Panc1 (cell line): ENCODE data around the gene LIMA1. TPM values are rescaled to one million over a fixed set of nuclear protein-coding genes. Genes with fewer than 3 reads are reported as not detected.

Source experiments
- ATAC-seq: fragments of 200-7000 bp; cut with Tn5 transposase; 2 replicates; pipeline ENCODE4 v1.9.1; 2020; ENCODE audit warnings: mild to moderate bottlenecking, moderate library complexity
- BruUV-seq: library from RNA; stranded (reverse); fragments of 400-500 nt; replicated peaks from 2 replicates; lab custom pipeline; 2021; lab: Mats Ljungman, UMichigan
- CTCF ChIA-PET: fragments of 300-600 bp; sonication (Branson Sonifier 250); formaldehyde crosslinking; loops from one replicate; lab custom pipeline; 2022; ENCODE audit warnings: antibody characterized with exemption; lab: Charles Lee
- POLR2A ChIA-PET: fragments of 300-600 bp; sonication (Branson Sonifier 250); formaldehyde crosslinking; loops from one replicate; lab custom pipeline; 2022; ENCODE audit warnings: antibody characterized with exemption; lab: Charles Lee
- DNase-seq: peaks from one replicate; pipeline ENCODE4 v3.0.0-alpha.2; 2010; ENCODE audit warnings: low read depth, low spot score
- H3K27ac ChIP-seq: 2 replicates; pipeline ENCODE4 v1.5.1; 2011; ENCODE audit warnings: mild to moderate bottlenecking, low read length, inconsistent platforms
- H3K27me3 ChIP-seq: fragments of 200-500 bp; sonication (Bioruptor generic); 2 replicates; pipeline ENCODE4 v1.6.0; 2014; ENCODE audit warnings: low read length, inconsistent platforms; ENCODE audit not compliant: control insufficient read depth, insufficient read depth
- H3K36me3 ChIP-seq: fragments of 200-500 bp; sonication (Bioruptor generic); 2 replicates; pipeline ENCODE4 v1.5.1; 2014; ENCODE audit warnings: inconsistent platforms, mild to moderate bottlenecking, low read length, moderate library complexity; ENCODE audit not compliant: control insufficient read depth, insufficient read depth
- H3K4me1 ChIP-seq: 2 replicates; pipeline ENCODE4 v1.5.1; 2011; ENCODE audit warnings: inconsistent platforms, mild to moderate bottlenecking, low read length, moderate library complexity; ENCODE audit not compliant: control insufficient read depth, insufficient read depth
- H3K4me3 ChIP-seq, 2 experiments: 2 replicates each; pipeline ENCODE4 v1.5.1; 2011 to 2012; ENCODE audit warnings: low read depth in 2 of 2, low read length in 2 of 2, mild to moderate bottlenecking in 2 of 2, inconsistent platforms in 1 of 2, moderate library complexity in 1 of 2
- H3K9me3 ChIP-seq: fragments of 200-500 bp; sonication (Bioruptor generic); 2 replicates; pipeline ENCODE4 v1.5.1; 2014; ENCODE audit warnings: low read depth, mild to moderate bottlenecking, inconsistent platforms, low read length, moderate library complexity; ENCODE audit not compliant: control insufficient read depth, insufficient read depth
- POLR2AphosphoS5 ChIP-seq: IDR thresholded peaks from 2 replicates; pipeline ENCODE4 v1.6.1; 2012; ENCODE audit warnings: mild to moderate bottlenecking, low read depth, low read length, moderate library complexity
- SIN3A ChIP-seq: IDR thresholded peaks from 2 replicates; pipeline ENCODE4 v1.6.1; 2012; ENCODE audit warnings: low read depth, mild to moderate bottlenecking, low read length, moderate library complexity, borderline replicate concordance; ENCODE audit not compliant: insufficient read depth
- TCF7L2 ChIP-seq: IDR thresholded peaks from 2 replicates; pipeline ENCODE4 v1.6.1; 2011; ENCODE audit warnings: mild to moderate bottlenecking, low read depth, low read length, inconsistent platforms
- in situ Hi-C: cut with HindIII; loops from 2 replicates; pipeline ENCODE4 v1.10.0; 2016; ENCODE audit warnings: low sequenced_read_pairs, low pct_unique_long_range_greater_than_20kb
- intact Hi-C: fragments of 100-400 bp; cut with micrococcal nuclease; formaldehyde crosslinking; loops from one replicate; pipeline ENCODE4 v1.10.0; 2022; ENCODE audit not compliant: unreplicated experiment
- total RNA-seq: library from RNA; stranded (reverse); gene quantifications from one replicate; pipeline ENCODE4 v1.2.1, GENCODE V29; 2021; ENCODE audit not compliant: unreplicated experiment
- TF ChIP-seq, protein P1 (sequence below), 2 experiments: IDR thresholded peaks; 2 replicates each; pipeline ENCODE4 v1.6.1; 2011 to 2012; ENCODE audit warnings: low read depth in 2 of 2, control low read depth in 1 of 2, low read length in 1 of 2, mild to moderate bottlenecking in 1 of 2, moderate library complexity in 1 of 2; ENCODE audit not compliant: insufficient read depth in 1 of 2
- TF ChIP-seq, protein P2 (sequence below): fragments of 450-650 bp; IDR thresholded peaks from 2 replicates; pipeline ENCODE4 v1.5.1; 2017; ENCODE audit warnings: mild to moderate bottlenecking

LIMA1 gene
- total RNA-seq, 1 experiment from 2014 or later: 155 TPM

DNA sequence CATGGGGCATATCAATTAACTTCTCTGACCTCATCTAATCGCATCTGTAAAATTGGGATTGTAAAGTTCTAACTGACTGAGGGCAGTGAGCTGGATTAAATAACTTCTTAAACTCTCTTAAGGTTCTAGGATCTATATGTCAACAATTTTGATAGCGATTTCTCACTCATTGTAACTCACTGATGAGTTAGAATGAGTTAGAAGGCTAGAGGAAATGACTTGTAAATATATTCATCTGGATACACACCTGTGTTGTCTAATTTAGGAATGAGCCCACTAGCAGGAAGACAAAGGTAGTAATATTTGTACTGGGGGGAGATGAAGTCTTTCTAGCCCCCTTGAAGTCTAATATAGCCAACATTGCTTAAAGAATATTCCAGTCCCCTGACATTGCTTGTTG, 69.9 kb downstream of the LIMA1 start:
- no peaks in the 10 kb centered on the region for H3K9me3 ChIP-seq
- ATAC-seq (no peak), DNase-seq (no peak)
- no peaks in the 10 kb centered on the region for H3K27me3 ChIP-seq
- peak overlapping the region; percentile 58 for H3K27ac ChIP-seq
- CTCF ChIA-PET: interaction anchor here (0.6 kb wide), 1 partner anchor 78 kb away, joined by 3 read pairs; no protein-coding TSS in a partner anchor
- in situ Hi-C loops: no loop called here
- no peak for TF ChIP-seq TCF7L2
- TF ChIP-seq POLR2AphosphoS5: no peak
- peaks cover 43% of the 10 kb centered on the region for H3K4me1 ChIP-seq
- H3K36me3 ChIP-seq: no peaks in the 10 kb centered on the region
- POLR2A ChIA-PET: no interaction called here
- BruUV-seq: no TSS peak
- H3K4me3 ChIP-seq: no peak overlapping the region
- intact Hi-C loops: no loop called here

DNA sequence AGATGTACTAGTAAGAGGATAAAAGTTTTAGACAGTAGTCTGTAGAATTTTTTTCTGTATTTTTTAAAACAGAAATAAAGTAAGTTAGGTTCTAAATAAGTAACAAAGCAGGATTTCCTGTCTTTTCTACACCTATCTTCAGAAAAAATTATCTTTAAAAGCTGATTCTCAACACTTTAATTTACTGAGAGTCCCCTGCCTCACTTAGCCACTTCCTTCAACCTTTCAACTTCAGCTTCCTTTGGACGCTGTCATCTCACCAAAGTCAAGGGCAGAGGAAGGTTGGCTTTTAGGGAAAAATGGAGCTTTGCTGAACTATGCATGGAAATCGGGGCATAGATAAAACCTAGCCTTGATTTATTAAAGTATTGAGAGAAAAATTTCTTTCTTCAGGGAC, 71.3 kb downstream of the LIMA1 start:
- intact Hi-C loops (no loop called here), in situ Hi-C loops (no loop called here)
- no peaks in the 10 kb centered on the region for H3K9me3 ChIP-seq
- ATAC-seq (no peak), DNase-seq (no peak)
- peaks cover 36% of the 10 kb centered on the region for H3K4me1 ChIP-seq
- no peaks in the 10 kb centered on the region for H3K27me3 ChIP-seq
- H3K4me3 ChIP-seq: no peak overlapping the region
- ChIA-PET CTCF (no interaction called here), POLR2A (no interaction called here)
- no peaks in the 10 kb centered on the region for H3K36me3 ChIP-seq
- no TSS peak for BruUV-seq
- TF ChIP-seq SIN3A: no peak
- TF ChIP-seq POLR2AphosphoS5: no peak
- TF ChIP-seq, protein P1, sequence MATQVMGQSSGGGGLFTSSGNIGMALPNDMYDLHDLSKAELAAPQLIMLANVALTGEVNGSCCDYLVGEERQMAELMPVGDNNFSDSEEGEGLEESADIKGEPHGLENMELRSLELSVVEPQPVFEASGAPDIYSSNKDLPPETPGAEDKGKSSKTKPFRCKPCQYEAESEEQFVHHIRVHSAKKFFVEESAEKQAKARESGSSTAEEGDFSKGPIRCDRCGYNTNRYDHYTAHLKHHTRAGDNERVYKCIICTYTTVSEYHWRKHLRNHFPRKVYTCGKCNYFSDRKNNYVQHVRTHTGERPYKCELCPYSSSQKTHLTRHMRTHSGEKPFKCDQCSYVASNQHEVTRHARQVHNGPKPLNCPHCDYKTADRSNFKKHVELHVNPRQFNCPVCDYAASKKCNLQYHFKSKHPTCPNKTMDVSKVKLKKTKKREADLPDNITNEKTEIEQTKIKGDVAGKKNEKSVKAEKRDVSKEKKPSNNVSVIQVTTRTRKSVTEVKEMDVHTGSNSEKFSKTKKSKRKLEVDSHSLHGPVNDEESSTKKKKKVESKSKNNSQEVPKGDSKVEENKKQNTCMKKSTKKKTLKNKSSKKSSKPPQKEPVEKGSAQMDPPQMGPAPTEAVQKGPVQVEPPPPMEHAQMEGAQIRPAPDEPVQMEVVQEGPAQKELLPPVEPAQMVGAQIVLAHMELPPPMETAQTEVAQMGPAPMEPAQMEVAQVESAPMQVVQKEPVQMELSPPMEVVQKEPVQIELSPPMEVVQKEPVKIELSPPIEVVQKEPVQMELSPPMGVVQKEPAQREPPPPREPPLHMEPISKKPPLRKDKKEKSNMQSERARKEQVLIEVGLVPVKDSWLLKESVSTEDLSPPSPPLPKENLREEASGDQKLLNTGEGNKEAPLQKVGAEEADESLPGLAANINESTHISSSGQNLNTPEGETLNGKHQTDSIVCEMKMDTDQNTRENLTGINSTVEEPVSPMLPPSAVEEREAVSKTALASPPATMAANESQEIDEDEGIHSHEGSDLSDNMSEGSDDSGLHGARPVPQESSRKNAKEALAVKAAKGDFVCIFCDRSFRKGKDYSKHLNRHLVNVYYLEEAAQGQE (IDR thresholded peaks at IDR 0.05; ENCODE audit: insufficient read depth in 1 of 2, low read depth in 2 of 2, low read length in 1 of 2): no peak
- TF ChIP-seq, protein P2, sequence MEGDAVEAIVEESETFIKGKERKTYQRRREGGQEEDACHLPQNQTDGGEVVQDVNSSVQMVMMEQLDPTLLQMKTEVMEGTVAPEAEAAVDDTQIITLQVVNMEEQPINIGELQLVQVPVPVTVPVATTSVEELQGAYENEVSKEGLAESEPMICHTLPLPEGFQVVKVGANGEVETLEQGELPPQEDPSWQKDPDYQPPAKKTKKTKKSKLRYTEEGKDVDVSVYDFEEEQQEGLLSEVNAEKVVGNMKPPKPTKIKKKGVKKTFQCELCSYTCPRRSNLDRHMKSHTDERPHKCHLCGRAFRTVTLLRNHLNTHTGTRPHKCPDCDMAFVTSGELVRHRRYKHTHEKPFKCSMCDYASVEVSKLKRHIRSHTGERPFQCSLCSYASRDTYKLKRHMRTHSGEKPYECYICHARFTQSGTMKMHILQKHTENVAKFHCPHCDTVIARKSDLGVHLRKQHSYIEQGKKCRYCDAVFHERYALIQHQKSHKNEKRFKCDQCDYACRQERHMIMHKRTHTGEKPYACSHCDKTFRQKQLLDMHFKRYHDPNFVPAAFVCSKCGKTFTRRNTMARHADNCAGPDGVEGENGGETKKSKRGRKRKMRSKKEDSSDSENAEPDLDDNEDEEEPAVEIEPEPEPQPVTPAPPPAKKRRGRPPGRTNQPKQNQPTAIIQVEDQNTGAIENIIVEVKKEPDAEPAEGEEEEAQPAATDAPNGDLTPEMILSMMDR: no peak
- no peak for TF ChIP-seq TCF7L2
- H3K27ac ChIP-seq: peak overlapping the region; percentile 79

DNA sequence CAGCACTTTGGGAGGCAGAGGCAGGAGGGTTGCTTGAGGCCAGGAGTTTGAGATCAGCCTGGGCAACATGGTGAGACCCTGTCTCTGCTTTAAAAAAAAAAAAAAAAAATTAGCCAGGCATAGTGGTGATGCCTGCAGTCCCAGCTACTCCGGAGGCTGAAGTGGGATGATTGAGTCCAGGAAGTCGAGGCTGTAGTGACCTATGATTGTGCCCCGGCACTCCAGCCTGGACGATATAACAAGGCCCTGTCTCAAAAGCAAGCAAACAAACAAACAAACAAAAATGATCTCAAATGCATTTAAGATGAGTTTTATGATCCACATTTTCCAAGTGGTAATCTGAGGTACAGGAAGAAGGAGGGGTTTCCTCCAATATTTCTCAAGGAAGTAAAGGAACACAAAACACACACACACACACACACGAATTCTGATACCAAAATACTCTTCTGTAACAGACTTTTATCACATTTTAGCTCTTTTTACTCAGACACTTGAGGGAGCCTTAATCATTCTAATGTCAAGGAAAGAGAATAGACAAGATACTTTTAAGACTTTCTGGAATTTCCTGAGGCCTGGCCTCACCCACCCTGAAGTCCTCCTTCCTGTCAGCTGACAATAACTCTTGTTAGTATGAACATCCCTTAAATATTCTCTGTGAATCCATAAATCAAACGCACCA, 71.8 kb downstream of the LIMA1 start:
- Histone ChIP-seq H3K4me3 (no peak overlapping the region), H3K4me1 (peaks cover 35% of the 10 kb centered on the region), H3K9me3 (no peaks in the 10 kb centered on the region), H3K27ac (peak overlapping the region; percentile 79), H3K27me3 (no peaks in the 10 kb centered on the region), H3K36me3 (no peaks in the 10 kb centered on the region)
- CTCF ChIA-PET: no interaction called here
- intact Hi-C loops: no loop called here
- no TSS peak for BruUV-seq
- POLR2A ChIA-PET: no interaction called here
- DNase-seq (no peak), ATAC-seq (no peak)
- in situ Hi-C loops: no loop called here
- TF ChIP-seq TCF7L2 (no peak), POLR2AphosphoS5 (no peak), SIN3A (no peak)
- TF ChIP-seq, protein P1 (IDR thresholded peaks at IDR 0.05; ENCODE audit: insufficient read depth in 1 of 2, low read depth in 2 of 2, low read length in 1 of 2): no peak
- TF ChIP-seq, protein P2: no peak
